Fibroblast of the conjunctiva (primary cell): ENCODE measurements around the gene SEC11C.
"Not testable (repeated sequence)": the region's sequence is repeated elsewhere in the genome, so short reads cannot be mapped to it uniquely, and the experiment has no call there.

Experiments used
- DNase-seq: peaks from one replicate; pipeline ENCODE4 v3.0.0-alpha.2; 2010; ENCODE audit warnings: low read depth

The SEC11C gene

DNA sequence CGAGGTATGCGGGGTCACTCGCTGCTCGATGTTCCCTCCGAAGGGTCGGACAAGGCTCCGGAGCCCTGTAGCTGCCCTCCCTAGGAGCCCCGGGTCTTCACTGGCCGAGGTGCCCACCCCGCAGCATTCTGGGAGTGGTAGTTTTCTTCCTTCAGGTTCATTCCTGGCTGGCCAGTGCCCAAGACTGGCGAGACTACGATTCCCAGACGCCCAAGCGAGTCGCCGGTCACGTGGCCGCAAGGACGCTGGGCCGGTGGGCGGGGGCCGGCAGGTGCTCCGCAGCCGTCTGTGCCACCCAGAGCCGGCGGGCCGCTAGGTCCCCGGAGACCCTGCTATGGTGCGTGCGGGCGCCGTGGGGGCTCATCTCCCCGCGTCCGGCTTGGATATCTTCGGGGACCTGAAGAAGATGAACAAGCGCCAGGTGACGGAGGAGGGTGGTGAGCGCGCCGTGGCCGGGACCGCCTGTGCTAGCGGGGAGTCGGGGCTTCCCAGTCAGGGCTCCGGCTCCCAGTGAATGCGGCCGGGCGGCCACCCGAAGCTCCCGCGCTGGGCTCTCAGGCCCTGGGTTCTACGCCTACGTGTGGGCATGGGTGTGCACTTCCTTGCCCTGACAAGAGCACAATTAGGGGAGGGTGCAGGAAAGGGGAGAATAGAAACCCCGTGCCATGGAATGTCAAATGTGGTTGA lies at the start of gene SEC11C:
Gene SEC11C (plus strand): TSS at position 270 of the 687 bp plus-strand sequence. CDS start 65 bp downstream, at position 335.
- peak; percentile 89 for DNase-seq

DNA sequence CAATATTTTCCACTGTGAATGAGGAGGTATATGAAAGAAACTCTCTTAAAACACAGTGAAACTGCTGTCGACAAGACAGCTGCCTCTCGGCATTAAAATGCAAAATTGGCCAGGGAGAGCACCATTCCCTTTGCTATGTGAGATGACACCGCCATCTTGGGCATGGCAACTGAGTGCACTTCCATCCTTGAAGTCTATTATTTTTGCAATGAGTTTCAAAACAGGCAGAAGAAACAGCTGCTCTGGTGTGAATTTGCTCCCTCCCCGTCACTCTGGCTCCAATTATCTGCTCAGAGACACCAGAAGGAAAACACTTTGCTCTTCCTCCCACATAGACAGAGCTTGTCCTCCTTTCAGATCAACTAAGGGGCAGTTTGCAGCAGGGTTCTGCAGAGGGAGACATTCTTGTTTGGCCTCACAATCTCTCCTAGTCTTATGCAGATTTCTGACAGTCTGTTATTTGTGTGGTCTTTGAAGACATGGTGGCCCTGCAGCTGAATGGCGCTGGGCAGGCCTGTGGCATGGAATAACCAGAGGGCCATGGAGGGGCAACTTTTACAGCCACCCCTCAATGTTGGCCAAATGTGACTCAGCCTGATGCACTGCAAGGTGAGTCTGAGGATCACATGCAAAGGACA lies 48.6 kb upstream of the SEC11C start:
- DNase-seq = no peak

DNA sequence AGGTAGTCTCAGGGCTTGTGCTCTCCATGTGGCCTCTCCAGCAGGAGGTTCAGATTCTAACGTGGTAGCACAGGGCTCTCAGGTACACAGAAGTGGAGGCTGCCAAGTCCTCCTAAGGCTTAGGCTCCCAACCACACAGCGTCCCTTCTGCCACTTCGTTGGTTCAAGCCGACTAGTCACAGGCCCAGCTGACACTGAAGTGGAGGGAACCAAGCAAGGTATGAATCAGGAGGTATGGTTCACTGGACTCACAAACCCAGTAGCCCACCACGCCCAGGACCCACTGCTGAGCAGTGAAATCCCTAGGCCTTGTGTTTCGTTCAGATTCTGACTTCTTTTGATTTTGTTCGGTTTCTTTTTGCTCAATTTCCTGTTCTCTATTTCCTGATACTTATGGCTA lies 46.0 kb upstream of the SEC11C start:
- no peak for DNase-seq

DNA sequence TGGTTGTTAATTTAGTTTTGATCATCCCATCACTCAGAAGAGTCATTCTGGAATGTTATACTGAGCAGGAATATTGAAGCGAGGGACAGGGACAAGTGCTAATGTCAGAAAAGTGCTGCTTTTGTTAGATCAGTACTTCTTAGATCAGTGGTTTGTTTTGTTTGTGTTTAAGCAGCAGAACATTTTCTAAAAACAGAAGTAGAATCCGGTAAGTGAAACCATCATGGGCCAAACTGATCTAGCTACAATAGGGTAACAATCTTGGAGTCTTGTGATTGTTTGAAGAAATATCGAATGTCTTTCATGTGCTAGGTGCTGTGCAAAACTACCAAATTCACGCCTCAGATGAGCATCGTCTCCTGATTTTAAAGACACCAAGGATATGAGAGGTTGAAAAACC lies 45.1 kb upstream of the SEC11C start:
- no peak for DNase-seq

DNA sequence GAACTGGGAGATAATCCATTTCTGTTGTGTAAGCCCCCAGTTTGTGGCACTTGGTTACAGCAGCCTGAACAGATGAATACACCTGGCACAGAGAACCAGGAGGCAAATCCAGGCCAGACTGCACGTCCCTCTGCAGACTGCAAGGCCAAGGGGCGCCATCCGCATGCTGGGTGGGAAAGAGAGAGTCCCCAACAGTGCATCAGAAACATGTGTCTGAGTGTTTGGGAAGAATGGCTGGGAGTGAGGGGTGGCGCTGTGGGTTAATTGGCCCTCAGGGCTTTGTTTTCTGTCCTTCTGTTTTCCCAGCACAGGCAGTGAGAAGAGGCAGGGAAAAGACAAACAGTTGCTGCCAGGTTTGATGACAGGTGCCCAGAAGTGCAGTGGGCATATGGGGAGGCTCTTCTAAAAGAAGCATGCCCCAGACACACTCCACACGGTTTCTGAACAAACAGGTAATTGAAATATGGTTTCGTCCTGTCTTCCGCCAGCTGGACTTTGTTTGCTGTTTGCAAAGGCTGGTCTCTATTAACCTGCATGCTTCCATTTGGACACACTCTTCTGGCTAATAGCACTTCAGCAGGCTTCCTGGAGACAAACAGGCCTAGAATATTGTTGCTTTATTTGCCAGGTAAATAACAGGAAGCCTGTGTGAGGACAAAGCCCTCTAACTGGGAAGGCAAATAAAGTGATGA lies 43.4 kb upstream of the SEC11C start:
- DNase-seq = no peak

DNA sequence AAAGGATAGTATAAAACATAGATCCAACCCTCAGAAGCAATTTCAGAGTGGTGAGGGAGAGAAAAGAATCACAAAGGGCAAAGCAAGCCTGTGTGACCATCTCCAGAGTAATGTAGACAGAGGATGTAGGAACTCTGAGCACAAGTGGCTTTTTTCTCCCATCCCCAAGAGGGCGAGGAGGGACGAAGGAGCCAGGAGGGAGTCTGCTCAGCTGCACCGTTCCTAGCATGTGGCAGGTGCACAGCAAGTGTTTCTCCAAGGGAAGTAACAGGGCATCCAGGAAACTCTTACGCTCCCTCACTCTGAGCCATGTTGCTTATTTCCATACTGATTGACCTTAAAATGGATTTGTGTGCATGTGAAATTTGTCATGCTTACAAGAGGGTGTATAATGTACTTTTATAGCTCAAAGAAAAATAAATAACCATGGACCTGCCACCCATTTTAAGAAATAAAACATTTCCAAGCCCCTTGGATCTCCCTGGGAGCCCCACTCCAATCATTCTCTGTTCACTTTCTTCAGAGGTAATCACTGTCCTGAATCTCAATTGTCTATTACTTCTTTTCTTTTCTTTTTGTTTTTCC lies 37.8 kb upstream of the SEC11C start:
- DNase-seq = no peak

DNA sequence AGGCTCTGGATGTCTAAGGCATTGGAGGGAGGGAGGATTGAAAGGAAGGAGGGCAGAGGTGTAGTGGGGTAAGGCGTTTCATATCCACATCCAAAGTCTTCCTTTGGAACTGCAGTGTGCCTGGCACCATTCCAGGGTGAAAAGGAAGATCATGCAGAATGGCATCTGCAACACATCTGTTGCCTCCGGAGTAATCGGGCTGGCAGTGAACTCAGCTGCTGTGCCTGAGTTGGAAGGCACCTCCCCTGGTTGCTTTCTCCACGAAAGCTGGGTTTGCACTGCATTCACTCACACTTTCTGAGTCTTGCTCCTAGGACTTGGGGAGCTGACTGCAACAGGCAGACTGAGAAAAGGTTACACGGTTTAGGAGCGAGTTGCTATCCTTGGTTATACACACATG lies 30.3 kb upstream of the SEC11C start:
- DNase-seq = peak; percentile 5

DNA sequence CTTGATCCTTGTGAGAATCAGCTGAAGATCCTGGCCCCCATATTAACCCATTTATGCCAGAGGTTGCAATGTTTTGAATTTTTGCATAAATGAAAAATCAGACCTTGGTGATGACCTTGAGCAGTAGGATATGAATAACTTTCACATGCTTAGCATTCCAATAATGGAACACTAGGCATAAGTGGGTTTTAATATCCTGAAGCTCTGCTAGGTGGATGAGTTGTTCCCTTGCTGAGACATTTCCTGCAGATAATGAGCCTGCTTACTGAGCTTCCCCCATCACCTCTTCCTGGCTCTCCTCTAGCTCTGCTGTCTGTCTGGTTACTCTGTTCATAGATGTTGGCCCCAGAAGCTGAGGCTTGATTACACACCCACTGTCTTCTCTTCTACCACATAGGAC lies 25.5 kb upstream of the SEC11C start:
- no peak for DNase-seq

DNA sequence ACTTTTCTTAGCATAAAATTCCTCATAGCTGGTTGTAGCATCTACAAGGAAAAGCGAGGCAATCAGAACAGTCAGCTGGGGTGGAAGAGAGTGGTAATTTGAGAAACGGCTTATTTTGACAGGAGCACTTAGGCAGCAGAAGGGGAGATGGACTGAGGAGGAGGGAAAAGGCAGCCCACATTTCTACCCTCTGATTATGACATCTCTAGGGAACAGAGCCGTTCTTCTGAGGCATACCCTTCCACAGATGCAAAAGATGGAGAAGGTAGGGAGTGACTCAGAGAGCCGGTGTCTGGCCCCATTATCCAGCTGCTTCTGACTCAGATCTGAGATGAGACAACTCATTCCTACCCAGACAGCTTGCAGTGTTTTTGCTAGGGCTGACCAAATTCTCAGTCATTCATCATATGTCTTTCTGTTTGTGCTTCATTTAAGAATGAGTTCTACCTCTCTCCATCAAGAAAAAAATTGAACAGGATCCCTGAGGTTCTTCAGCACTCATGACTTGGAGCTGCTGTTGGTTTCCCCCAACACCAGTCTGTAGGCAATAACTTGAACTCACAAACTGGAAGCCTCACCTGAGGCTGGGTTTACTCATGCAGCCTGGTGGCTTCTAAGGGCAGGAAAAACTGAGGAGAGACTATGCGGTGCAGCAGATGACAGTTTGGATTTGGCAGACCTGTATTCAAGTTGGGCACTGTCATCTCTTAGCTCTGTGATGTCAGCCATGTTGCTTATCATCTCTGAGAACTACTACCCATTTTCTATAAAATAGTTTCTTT lies 15.9 kb upstream of the SEC11C start:
- DNase-seq = peak; percentile 35

DNA sequence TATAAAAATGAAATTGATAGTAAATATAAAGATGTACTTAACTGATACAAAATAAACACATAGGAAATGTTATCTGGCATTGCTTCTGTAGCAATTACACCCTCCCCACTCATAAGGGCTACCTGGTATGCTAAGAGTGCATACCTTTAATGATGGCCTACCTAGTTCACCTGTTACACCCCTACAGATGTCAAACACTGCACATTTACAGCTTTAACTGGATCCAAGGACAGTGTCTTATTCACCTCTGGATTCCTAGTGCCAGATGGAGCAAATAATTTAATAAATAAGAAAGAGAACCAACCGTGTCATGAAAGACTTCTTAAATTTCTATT lies 15.3 kb upstream of the SEC11C start:
- no peak for DNase-seq

DNA sequence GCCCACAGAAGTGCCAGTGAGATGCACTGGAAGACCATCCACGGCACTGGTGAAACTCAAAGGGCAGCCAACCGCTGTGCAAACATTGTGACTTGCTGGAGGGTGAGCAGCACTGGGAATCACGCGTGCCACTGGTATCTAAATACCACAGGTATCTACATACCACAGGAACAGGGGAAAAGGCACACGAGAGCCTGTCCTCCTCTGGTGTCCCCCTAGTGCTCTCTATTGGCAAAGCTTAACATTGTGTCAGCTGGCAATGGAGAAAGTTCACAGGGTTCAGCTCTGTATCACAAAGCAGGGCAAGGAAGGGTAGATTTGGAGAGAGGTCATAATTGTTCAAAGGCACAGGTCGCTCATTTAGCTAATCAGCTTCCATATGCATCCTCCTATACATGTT lies 12.6 kb upstream of the SEC11C start:
- DNase-seq = no peak

DNA sequence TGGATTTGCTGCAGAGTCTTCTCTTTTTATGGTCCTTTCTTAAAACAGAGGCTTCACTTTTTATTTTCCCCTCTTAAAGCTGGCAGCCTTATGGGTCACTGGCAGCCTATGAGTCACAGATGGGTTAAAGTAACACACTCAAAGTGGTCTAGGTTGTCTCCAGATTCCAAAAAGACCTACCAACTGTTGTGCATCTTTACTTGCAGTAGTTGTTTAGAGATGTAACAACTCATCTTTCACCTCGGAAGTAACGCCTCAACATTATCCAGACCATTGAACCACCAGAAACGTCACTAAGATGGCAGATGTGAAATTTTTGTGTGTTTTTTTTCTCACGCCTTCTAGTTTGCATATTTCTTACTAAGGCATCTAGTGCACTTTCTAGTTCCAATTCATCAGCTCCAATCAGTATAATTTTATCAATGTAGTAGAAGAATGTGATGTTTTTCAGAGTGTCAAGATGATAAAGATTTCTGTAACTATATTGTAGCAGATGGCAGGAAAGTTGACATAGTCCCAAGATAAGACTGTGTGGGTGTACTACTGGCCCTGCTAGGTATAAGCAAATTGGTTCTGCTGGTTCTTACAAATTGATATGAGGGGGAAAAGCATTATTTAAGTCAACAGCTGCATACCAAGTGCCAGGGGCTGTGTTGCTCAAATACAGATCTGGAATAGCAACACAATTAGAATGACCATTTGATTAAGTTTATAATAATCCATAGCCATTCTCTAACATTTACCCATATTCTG lies 9.6 kb upstream of the SEC11C start:
- DNase-seq = no peak

DNA sequence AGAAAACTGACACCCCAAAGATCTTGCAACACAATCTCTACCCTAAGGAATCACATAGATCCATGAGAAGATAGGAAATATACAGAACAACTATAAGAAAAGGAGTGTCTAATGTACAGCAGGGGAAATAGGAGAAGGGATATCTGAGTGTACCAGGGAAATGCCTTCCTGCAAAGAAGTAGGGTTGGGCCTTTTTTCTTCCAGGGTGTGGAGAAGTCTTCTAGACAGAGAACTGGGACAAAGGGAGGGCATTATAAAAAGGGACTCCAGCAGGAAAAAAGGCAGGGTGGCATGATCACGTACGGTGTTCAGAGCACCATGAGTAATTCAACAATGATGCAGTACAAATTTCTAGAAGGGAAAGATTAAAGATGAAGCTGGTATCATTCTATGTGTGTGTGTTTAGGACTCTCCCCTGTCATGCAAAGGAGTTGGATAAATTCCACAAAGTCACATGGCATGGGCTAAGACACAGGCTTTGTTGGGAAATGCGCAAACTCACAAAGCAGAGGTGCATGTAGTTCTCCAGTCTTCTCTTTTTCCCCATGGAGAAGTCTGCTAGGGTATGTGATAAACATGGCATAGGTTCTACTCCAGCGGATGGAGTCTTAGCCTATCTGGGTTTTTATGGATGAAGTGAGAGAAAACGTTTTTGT lies 6.7 kb upstream of the SEC11C start:
- no peak for DNase-seq

DNA sequence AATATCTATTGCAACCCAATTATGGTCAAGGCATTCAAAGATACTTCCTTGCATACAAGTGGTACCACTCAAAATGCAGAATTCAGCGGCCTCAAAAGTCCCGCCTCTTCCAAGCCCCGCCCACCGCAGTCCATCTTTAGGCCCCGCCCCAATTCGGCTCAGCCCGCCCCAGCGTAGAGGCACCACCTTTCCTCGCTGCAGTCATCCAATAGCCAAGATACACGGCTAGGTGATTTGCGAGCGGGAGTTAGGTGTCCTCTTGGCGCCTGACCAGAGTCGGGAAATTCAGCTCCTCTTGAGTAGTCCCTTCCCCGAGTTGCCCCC lies 431 bp upstream of the SEC11C start:
- DNase-seq = peak; percentile 67

DNA sequence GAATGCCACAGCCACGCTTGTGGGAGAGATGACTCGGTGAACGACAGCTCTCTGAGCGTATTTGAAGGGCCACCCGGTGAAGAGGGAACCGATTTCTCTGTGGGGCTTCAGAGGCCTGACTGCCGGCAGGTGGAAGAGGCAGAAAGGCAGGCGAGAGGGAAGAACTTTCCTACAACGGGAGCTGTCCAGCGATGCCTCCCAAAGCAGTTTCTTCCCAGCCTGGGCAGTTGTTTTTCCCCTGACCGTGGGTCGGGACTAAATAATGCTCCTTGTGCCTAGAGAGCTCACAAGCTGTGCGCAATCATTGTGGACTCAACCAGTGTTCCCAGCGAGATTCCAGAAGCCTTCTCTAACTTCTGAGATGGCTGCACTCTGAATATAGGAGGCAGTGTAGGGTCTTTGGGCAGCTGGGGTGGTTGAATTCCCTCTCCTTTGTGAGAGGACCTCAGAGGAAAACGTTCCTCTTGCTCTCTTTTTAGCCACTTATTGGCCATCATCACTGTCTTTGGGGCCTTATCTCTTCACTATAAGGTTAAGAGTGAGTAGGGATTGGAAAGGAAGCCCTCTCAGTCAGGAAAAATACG lies 710 bp downstream of the SEC11C start:
- no peak for DNase-seq

DNA sequence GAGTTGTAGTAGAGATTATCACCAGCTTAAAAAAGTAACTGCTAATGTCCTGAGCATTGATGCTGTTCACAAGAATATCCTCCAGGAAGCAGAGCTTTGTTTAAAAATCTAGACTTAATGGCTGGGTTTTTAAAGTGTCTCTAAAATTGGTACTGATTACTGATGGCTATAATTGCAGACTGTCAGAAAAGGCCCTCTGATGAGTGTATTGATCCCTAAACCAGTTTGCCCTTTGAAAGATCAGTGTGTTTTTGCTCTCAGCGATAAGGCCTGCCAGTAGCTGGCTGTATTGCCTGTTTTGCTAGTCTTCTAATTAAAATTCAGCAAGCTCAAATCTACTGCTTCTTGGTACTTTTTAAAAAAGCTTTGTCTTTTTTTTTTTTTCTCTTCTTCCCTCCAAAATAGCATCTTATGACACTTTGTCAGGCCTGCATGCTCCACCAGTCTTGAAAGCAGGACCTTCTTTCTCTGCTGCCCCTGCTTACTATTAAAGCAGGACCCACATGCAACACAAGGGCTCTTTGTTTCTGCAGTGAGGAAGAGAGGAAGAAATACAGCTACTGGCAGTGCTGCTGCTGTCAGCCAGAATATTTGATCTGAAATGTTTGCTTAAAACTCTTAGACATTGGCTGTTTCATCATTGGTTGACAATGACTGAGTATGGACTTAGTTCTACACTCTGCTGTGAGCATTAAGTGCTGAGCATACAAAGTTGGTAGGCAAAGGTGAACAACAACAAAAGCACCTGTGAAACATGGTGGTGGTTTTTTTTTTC lies 1.8 kb downstream of the SEC11C start:
- DNase-seq = no peak

DNA sequence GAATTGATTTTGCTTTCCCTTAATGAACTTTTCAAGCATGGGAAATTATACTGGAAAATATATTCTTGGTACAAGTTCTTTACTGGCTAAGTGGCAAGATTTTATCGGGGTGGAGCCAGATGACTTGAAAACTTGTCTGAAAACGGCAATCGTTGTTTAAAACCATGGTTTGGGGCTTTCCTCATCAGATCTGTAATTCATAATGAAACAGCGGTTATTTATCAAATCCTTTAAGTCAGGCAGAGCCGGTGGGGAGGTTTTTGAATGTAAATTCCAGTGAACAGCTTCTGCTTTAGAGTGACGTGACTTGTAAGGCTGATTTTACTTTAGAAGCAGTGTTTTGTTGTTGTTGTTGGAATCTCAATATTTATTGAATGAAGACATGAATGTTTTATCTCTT lies 2.6 kb downstream of the SEC11C start:
- DNase-seq = no peak

DNA sequence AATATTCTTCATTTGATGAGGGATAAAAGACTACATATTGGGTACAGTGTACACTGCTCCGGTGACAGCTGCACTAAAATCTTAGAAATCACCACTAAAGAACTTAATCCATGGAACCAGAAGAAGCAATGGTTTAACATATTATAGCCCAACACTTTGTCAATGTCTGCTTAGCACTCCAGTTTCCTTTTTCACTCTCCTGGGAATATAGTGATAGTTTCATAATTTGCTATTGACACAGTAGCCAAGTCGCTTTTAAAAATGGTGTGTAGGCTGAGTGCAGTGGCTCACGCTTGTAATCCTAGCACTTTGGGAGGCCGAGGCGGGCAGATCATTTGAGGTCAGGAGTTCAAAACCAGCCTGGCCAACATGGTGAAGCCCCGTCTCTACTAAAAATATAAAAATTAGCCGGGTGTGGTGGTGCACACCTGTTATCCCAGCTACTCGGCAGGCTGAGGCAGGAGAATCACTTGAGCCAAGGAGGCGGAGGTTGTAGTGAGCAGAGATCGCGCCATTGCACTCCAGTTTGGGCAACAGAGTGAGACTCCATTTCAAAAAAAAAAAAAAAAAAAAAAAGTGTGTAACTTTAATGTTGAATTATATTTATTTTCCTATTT lies 3.2 kb downstream of the SEC11C start:
- not testable (repeated sequence) for DNase-seq

DNA sequence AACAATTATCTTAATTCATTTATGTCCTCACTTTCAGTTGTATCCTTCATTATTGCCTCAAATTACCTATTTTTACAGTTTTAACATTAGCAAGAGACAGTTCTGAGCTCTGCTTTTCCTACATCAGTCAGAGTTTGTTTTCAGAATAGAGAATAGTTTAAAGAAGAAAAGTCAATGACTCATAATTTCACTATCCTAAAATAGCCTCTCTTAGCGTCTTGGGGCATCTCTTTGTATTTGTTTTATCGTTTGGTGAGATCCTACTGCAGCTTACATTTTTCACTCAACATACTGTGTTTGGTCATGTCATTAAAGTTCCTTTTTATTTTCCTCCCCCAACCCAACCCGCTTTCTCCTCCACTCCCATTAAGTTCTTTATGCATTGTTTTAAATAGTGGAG lies 3.8 kb downstream of the SEC11C start:
- no peak for DNase-seq

DNA sequence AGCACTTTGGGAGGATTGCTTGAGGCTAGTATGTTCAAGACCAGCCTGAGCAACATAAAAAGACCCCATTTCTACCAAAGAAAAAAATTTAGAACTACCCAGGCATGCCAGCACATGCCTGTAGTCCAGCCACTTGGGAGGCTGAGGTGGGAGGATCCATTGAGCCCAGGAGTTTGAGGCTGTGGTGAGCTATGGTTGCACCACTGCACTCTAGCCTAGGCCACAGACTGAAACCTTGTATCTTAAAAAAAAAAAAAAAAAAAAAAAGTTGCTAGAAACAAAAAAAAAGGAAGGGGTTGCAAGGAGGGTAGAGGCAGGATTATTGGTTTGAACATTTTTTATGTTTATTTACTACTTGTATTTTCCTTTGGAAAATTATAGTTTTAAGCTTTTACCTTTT lies 4.8 kb downstream of the SEC11C start:
- no peak for DNase-seq
